Heart left ventricle (tissue), 16 donors: Measurements from ENCODE around the gene TOM1. TPM values are rescaled to one million over a fixed set of nuclear protein-coding genes. Genes with fewer than 3 reads are reported as not detected.
A peak's percentile ranks its signal among the peaks of the same experiment; 100 is the strongest.

ENCODE experiments used
- ATAC-seq, 4 donors: fragments of 200-7000 bp; cut with Tn5 transposase; one replicate each; pipeline ENCODE4 v1.9.1; 2020 to 2022; ENCODE audit warnings: moderate library complexity in 4 of 4, mild to moderate bottlenecking in 3 of 4, moderate number of reproducible peaks in 1 of 4
- DNase-seq, 5 donors: peaks; one replicate each; pipeline ENCODE4 v3.0.0-alpha.2; 2020
- H3K27ac ChIP-seq, 12 donors: fragments of 200-600 bp; sonication (generic) in 4 of 12; one replicate each; pipeline versions ENCODE4 v1.5.0 to v1.8.0; 2016 to 2022; ENCODE audit warnings: mild to moderate bottlenecking in 2 of 12
- H3K27me3 ChIP-seq, 9 donors: fragments of 200-600 bp; sonication (generic) in 2 of 9; one replicate each; pipeline versions ENCODE4 v1.5.1 to v1.8.0; 2016 to 2022; ENCODE audit warnings: mild to moderate bottlenecking in 3 of 9
- H3K36me3 ChIP-seq, 9 donors: fragments of 200-600 bp; sonication (generic) in 2 of 9; one replicate each; pipeline versions ENCODE4 v1.5.0 to v1.8.0; 2018 to 2022; ENCODE audit warnings: mild to moderate bottlenecking in 2 of 9
- H3K4me1 ChIP-seq, 12 donors: fragments of 200-600 bp; sonication (generic) in 4 of 12; one replicate each; pipeline versions ENCODE4 v1.5.0 to v1.8.0; 2016 to 2022; ENCODE audit warnings: mild to moderate bottlenecking in 3 of 12
- H3K4me3 ChIP-seq, 12 donors: fragments of 200-600 bp; sonication (generic) in 4 of 12; one replicate each; pipeline versions ENCODE4 v1.5.0 to v1.8.0; 2017 to 2022; ENCODE audit warnings: mild to moderate bottlenecking in 9 of 12, moderate library complexity in 4 of 12
- H3K9me3 ChIP-seq, 12 donors: fragments of 200-600 bp; sonication (generic) in 4 of 12; one replicate each; pipeline versions ENCODE4 v1.5.0 to v1.8.0; 2016 to 2022; ENCODE audit warnings: mild to moderate bottlenecking in 1 of 12
- POLR2A ChIP-seq, 2 donors: fragments of 450-650 bp; IDR thresholded peaks; one replicate each; pipeline ENCODE4 v1.6.1; 2017; ENCODE audit warnings: antibody characterized with exemption in 2 of 2, mild to moderate bottlenecking in 2 of 2, moderate library complexity in 2 of 2
- WGBS, 4 donors: extraction: QIAGEN DNeasy Blood & Tissue Kit in 2 of 4; methylation state at CpG; one replicate each; pipeline versions ENCODE4 v1.1.5 to v1.1.7; 2013 to 2018; 5-methylcytosine and 5-hydroxymethylcytosine counted together
- intact Hi-C, 10 donors: fragments of 100-400 bp; cut with DNase I; formaldehyde crosslinking; loops; one replicate each; pipeline versions ENCODE4 v1.11.1 to v1.14.2; 2022
- polyA plus RNA-seq, 2 donors: library from polyadenylated mRNA; stranded (reverse); fragments of 200-250 nt; gene quantifications; one replicate each; pipeline ENCODE4 v1.2.3, GENCODE V29; 2013
- total RNA-seq, 9 donors: library from RNA; depleted of rRNA in 2 of 9; stranded (reverse); fragments of >200 nt in 2 of 9; fragmentation: NEBNext Ultra II Directional in 3 of 9; extraction: Animal tissue kit (Norgen Biotek cat#: 25700) in 3 of 9; gene quantifications; one replicate each; pipeline versions ENCODE4 v1.1.0 to v1.2.4, GENCODE V29; 2016 to 2023
- TF ChIP-seq, protein P1 (sequence below), 12 donors: fragments of 200-600 bp; sonication (generic) in 4 of 12; IDR thresholded peaks; one replicate each; pipeline versions ENCODE4 v1.5.0 to v1.8.0; 2018 to 2022; ENCODE audit warnings: antibody characterized with exemption in 12 of 12, mild to moderate bottlenecking in 5 of 12
- donor health status: ischemic (EF 13 %, LVEDD 7.1; RV severe dilation, severe dysfunction).
- donor health status: healthy with polysubstance abuse.
- donor health status: DM: no; HTN: yes; CAD: no.
- donor health status: DM: no; HTN: no; CAD: no.
- donor health status: ischemic (EF 25% LVEDD 6.9; RV normal size, moderate dysfunction).
- donor health status: ischemic (EF 25% LVEDD 5.7; RV mildly dilated, moderate dysfunction).
- donor health status: healthy.
- donor health status: DM: yes; HTN: yes; CAD: no.
- donor health status: ischemic (EF 35%, LVEDD 5.7; RV mildly dilated, moderate dysfunction).
- donor health status: nonischemic (EF 11% LVEDD 7.7; RV severe dilation, severe dysfunction).
- donor health status: DM: yes; HTN: yes; CAD: no.
- donor health status: PGD.
- donor health status: ischemic (EF 29% LVEDD 5.4; RV normal size, mild dysfunction).
- donor health status: nonischemic (EF 23%, LVEDD 6.1; RV moderate dilation, normal function).

The TOM1 gene
- total and polyA plus RNA-seq, 11 donors, result 46.8 to 362 (median 56.8) TPM

DNA sequence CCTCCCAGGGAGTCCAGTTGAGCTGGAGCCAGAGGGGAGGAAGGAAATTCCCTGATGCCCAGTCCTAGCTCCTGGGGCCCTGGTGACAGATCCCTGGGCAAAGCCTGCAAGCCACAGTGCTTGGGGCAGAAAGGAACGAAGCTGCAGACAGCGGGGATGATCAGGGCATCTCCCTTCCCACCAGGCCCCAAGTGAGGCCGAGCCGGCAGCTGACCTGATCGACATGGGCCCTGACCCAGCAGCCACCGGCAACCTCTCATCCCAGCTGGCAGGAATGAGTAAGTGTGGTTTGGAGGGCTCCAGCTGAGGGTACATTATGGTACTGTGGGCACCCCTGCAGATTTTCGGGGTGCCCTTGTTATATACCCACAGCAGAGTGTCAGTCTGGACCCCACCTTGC lies 33.5 kb downstream of the TOM1 start:
- intact Hi-C loops, result no loop called here
- peaks cover 0 to 98% (median 84%) of the 10 kb centered on the region in 9 donors for H3K36me3 ChIP-seq
- DNase-seq (peak in 1 of 5 donors; percentile 15), ATAC-seq (no peak)
- H3K9me3 ChIP-seq, result no peaks in the 10 kb centered on the region
- no peaks in the 10 kb centered on the region for H3K27me3 ChIP-seq
- H3K27ac ChIP-seq, result peak overlapping the region in 2 of 12 donors; percentile 18 to 79
- H3K4me1 ChIP-seq, result peaks cover 0 to 50% (median 19%) of the 10 kb centered on the region in 12 donors
- 73 to 97% (median 94%) methylated on average over 3 to 7 of the region's 7 CpGs for WGBS, 4 donors
- TF ChIP-seq, protein P1, sequence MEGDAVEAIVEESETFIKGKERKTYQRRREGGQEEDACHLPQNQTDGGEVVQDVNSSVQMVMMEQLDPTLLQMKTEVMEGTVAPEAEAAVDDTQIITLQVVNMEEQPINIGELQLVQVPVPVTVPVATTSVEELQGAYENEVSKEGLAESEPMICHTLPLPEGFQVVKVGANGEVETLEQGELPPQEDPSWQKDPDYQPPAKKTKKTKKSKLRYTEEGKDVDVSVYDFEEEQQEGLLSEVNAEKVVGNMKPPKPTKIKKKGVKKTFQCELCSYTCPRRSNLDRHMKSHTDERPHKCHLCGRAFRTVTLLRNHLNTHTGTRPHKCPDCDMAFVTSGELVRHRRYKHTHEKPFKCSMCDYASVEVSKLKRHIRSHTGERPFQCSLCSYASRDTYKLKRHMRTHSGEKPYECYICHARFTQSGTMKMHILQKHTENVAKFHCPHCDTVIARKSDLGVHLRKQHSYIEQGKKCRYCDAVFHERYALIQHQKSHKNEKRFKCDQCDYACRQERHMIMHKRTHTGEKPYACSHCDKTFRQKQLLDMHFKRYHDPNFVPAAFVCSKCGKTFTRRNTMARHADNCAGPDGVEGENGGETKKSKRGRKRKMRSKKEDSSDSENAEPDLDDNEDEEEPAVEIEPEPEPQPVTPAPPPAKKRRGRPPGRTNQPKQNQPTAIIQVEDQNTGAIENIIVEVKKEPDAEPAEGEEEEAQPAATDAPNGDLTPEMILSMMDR (IDR thresholded peaks at IDR 0.05), result no peak
- no peak for TF ChIP-seq POLR2A (IDR thresholded peaks at IDR 0.05)
- no peak overlapping the region for H3K4me3 ChIP-seq

DNA sequence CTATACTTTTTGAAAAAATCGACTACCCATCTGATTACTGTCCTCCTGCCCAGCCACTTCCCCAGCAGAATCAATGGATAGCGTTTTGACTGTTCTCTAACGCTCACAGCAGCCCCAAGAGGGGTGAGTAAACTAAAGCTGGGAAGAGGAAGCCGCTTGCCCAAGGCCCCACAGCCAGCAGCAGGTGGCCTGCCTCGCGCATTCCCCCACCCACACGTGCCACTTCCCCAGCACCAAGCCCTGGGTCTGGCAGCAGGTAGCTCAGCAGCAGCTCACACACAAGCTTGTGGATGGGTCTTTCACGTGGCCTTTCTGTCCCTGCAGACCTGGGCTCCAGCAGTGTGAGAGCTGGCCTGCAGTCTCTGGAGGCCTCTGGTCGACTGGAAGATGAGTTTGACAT lies 34.3 kb downstream of the TOM1 start:
- no peak overlapping the region for H3K4me3 ChIP-seq
- no peak for DNase-seq
- H3K36me3 ChIP-seq, result peaks cover 0 to 98% (median 85%) of the 10 kb centered on the region in 9 donors
- H3K9me3 ChIP-seq, result no peaks in the 10 kb centered on the region
- TF ChIP-seq, protein P1 (IDR thresholded peaks at IDR 0.05), result no peak
- TF ChIP-seq POLR2A (IDR thresholded peaks at IDR 0.05), result no peak
- no peak for ATAC-seq
- WGBS, 4 donors, result 61 to 69% (median 65%) methylated on average over 4 to 9 of the region's 9 CpGs
- peaks cover 0 to 50% (median 19%) of the 10 kb centered on the region in 12 donors for H3K4me1 ChIP-seq
- no peaks in the 10 kb centered on the region for H3K27me3 ChIP-seq
- intact Hi-C loops, result no loop called here
- peak overlapping the region in 1 of 12 donors; percentile 3 for H3K27ac ChIP-seq

DNA sequence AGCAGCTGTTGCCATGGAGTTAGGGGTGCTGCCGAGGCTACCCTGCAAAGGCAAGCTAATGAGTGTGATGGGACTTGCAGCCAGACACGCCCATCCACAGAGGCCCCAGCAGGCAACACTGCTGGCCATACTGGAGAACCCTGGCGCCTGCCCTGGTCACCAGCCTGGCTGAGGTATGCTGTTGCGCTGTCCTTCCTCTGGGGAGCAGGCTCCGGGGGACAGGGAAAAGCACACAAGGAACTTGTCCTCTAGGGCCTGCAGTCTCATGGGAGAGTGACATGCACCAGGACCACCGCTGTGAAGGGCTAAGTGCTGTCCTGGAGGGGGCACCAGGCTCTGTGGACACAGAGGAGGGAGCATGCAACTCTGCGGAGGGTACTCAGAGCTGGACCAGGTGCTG lies 35.8 kb downstream of the TOM1 start:
- no peak overlapping the region for H3K4me3 ChIP-seq
- H3K4me1 ChIP-seq, result peaks cover 0 to 40% (median 13%) of the 10 kb centered on the region in 12 donors
- H3K27me3 ChIP-seq, result no peaks in the 10 kb centered on the region
- ATAC-seq (peak in 1 of 4 donors; percentile 9), DNase-seq (no peak)
- TF ChIP-seq, protein P1 (IDR thresholded peaks at IDR 0.05), result no peak
- no peak for TF ChIP-seq POLR2A (IDR thresholded peaks at IDR 0.05)
- H3K36me3 ChIP-seq, result peaks cover 0 to 98% (median 93%) of the 10 kb centered on the region in 9 donors
- intact Hi-C loops, result no loop called here
- H3K9me3 ChIP-seq, result no peaks in the 10 kb centered on the region
- H3K27ac ChIP-seq, result peak overlapping the region in 1 of 12 donors; percentile 57
- 58 to 80% (median 78%) methylated on average over 5 to 7 of the region's 7 CpGs for WGBS, 4 donors

DNA sequence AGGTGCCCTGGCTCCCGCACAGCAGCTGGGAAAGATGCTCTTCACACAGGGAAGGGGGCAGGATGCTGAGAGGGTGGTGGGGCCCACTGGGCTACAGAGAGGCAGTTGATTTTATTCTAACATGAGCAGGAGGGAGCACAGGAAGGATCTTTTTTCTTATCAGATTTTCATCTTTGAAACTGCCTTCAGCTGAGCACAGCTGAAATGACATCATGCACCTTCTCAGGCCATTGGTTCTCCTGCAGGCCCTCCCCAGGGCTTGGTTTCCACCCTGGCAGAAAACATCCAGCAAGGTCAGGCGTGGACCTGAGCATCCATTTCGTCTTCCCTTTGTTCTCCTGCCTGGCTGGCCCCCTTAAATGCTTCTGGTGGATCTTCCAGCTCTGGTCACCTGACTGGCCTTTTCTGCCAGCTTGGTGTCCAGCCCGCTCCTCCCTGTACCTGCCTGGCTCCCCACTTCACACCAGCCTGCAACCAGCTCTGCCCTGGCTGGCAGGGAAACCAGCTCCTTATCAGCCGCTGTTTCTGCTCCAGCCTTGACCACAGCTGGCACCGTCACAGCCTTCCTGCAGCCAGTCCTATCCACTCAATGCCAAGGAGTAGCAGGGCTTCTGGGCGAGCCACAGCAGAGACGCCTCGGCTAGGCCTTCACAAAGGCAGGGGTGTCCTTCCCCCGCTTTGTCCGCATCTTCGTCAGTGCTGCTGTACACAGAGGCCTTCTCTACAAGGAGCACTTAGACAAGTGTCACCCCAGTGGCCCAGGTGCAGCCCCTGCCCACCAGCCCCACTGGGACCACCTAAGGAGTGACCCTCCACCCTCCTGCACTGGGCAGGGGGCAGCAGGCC lies 36.5 kb downstream of the TOM1 start:
- Histone ChIP-seq H3K4me3 (no peak overlapping the region), H3K9me3 (no peaks in the 10 kb centered on the region), H3K27me3 (no peaks in the 10 kb centered on the region), H3K36me3 (peaks cover 0 to 98% (median 93%) of the 10 kb centered on the region in 9 donors), H3K4me1 (peaks cover 0 to 36% (median 9%) of the 10 kb centered on the region in 12 donors), H3K27ac (peak overlapping the region in 8 of 12 donors; percentile 24 to 57 (median 41))
- WGBS, 4 donors, result 60 to 69% (median 63%) methylated on average over 12 of the region's 12 CpGs
- intact Hi-C loops, result no loop called here
- DNase-seq (peak in 4 of 5 donors; percentile 42 to 83 (median 64)), ATAC-seq (peak; percentile 69 to 78 (median 75))
- TF ChIP-seq, protein P1 (IDR thresholded peaks at IDR 0.05), result no peak
- no peak for TF ChIP-seq POLR2A (IDR thresholded peaks at IDR 0.05)
